GM21423 (cell line): ENCODE measurements around the gene FOXL3.
"Not testable (repeated sequence)": the region's sequence is repeated elsewhere in the genome, so short reads cannot be mapped to it uniquely, and the experiment has no call there.

ENCODE experiments used
- ATAC-seq: cut with Tn5 transposase; IDR thresholded peaks from one replicate; pipeline ENCODE4 v1.9.1; 2021; ENCODE audit warnings: mild to moderate bottlenecking, moderate library complexity; ENCODE audit not compliant: unreplicated experiment

The FOXL3 gene

GRCh38 chr7:335358-336148 is 45.6 kb downstream of the FOXL3 start:
- no peak for ATAC-seq

GRCh38 chr7:336149-336533 is 46.2 kb downstream of the FOXL3 start:
- ATAC-seq = not testable (repeated sequence)

- no peak for ATAC-seq
Measured at GRCh38 chr7:336810-337566, 47.0 kb downstream of the FOXL3 start.

- no peak for ATAC-seq
Measured at GRCh38 chr7:337567-337951, 47.6 kb downstream of the FOXL3 start.

GRCh38 chr7:338295-339061 is 48.5 kb downstream of the FOXL3 start:
- no peak for ATAC-seq

- no peak for ATAC-seq
Measured at GRCh38 chr7:339062-339342, 49.0 kb downstream of the FOXL3 start.

- no peak for ATAC-seq
Measured at GRCh38 chr7:339696-340095, 49.7 kb downstream of the FOXL3 start.

GRCh38 chr7:340200-340937 is 50.4 kb downstream of the FOXL3 start:
- ATAC-seq = no peak
